ENCODE data around the gene IL1RN. TPM values are rescaled to one million over a fixed set of nuclear protein-coding genes. Genes with fewer than 3 reads are reported as not detected.

The IL1RN gene
- total and polyA plus RNA-seq, 2 of the 4 experiments (the other 2 are of a cell fraction) = not detected

DNA sequence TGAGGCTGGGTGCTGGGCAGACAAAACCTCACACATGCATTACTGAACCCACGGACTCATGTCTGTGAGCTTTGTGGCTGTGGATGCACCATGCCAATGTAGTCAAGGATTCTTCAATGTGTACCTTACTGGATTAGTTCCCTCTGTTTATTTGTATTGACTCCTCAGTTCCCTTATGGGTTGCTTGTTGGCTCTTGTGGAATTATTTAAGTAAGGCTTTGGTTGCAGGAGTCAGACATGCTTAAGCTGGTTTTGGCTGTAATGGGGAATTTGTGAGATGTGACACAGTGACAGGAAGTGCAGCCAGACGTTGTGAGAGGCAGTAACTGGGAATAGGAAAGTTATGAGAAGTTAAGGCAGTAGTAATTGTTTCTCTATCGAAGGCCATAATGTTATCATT lies 13.6 kb upstream of the IL1RN start:
- H3K36me3 ChIP-seq (ENCODE audit: control insufficient read depth, insufficient read depth, low read length) = no peaks in the 10 kb centered on the region
- H3K9me1 ChIP-seq (ENCODE audit: insufficient read depth, low read length) = no peaks in the 10 kb centered on the region
- no peak overlapping the region for H2AK5ac ChIP-seq (ENCODE audit: low read depth, low read length)
- ChIA-PET POLR2A (ENCODE audit: unreplicated experiment) (no interaction called here), CTCF (no interaction called here)
- no peak for TF ChIP-seq RCOR1 (IDR thresholded peaks at IDR 0.05; ENCODE audit: insufficient replicate concordance, low read length)
- no peak for TF ChIP-seq RAD21 (IDR thresholded peaks at IDR 0.05; ENCODE audit: low read length)
- TF ChIP-seq RFX5 (IDR thresholded peaks at IDR 0.05; ENCODE audit: low read depth, low read length) = no peak
- no peak for TF ChIP-seq MXI1 (IDR thresholded peaks at IDR 0.05; ENCODE audit: borderline replicate concordance, low read depth, low read length)
- TF ChIP-seq NFE2L2 (IDR thresholded peaks at IDR 0.05; ENCODE audit: low read depth, low read length) = no peak
- no peak for TF ChIP-seq FOS (IDR thresholded peaks at IDR 0.05; ENCODE audit: low read depth, low read length)
- TF ChIP-seq MAZ (IDR thresholded peaks at IDR 0.05; ENCODE audit: borderline replicate concordance, low read depth, low read length) = no peak
- TF ChIP-seq, protein P1, sequence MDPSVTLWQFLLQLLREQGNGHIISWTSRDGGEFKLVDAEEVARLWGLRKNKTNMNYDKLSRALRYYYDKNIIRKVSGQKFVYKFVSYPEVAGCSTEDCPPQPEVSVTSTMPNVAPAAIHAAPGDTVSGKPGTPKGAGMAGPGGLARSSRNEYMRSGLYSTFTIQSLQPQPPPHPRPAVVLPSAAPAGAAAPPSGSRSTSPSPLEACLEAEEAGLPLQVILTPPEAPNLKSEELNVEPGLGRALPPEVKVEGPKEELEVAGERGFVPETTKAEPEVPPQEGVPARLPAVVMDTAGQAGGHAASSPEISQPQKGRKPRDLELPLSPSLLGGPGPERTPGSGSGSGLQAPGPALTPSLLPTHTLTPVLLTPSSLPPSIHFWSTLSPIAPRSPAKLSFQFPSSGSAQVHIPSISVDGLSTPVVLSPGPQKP (IDR thresholded peaks at IDR 0.05; ENCODE audit: borderline replicate concordance, low read depth, low read length) = no peak
- TF ChIP-seq, protein P2, sequence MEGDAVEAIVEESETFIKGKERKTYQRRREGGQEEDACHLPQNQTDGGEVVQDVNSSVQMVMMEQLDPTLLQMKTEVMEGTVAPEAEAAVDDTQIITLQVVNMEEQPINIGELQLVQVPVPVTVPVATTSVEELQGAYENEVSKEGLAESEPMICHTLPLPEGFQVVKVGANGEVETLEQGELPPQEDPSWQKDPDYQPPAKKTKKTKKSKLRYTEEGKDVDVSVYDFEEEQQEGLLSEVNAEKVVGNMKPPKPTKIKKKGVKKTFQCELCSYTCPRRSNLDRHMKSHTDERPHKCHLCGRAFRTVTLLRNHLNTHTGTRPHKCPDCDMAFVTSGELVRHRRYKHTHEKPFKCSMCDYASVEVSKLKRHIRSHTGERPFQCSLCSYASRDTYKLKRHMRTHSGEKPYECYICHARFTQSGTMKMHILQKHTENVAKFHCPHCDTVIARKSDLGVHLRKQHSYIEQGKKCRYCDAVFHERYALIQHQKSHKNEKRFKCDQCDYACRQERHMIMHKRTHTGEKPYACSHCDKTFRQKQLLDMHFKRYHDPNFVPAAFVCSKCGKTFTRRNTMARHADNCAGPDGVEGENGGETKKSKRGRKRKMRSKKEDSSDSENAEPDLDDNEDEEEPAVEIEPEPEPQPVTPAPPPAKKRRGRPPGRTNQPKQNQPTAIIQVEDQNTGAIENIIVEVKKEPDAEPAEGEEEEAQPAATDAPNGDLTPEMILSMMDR (conservative IDR thresholded peaks at IDR 0.05; ENCODE audit: low read depth, low read length) = no peak
- no peak overlapping the region for H4K5ac ChIP-seq (ENCODE audit: low read depth, low read length)
- H3K56ac ChIP-seq (ENCODE audit: extremely low read depth, insufficient read depth, low read length) = no peak overlapping the region
- H3K27ac ChIP-seq (ENCODE audit: insufficient read depth, low read length) = no peak overlapping the region
- H2BK120ac ChIP-seq (ENCODE audit: low read depth, low read length) = no peak overlapping the region
- no peaks in the 10 kb centered on the region for H4K20me1 ChIP-seq (ENCODE audit: insufficient read depth, low read length)
- ATAC-seq (ENCODE audit: low read depth) = no peak
- no peak overlapping the region for H3K23ac ChIP-seq (ENCODE audit: low read depth, low read length)
- no peak overlapping the region for H2BK15ac ChIP-seq (ENCODE audit: low read depth, low read length)
- dilution Hi-C loops (cut with HindIII; ENCODE audit: low sequenced_read_pairs, unreplicated experiment) (no loop called here), intact Hi-C loops (cut with micrococcal nuclease) (no loop called here), in situ Hi-C loops (cut with MboI; ENCODE audit: low sequenced_read_pairs) (no loop called here)
- no peaks in the 10 kb centered on the region for H3K9me3 ChIP-seq (ENCODE audit: control insufficient read depth, insufficient read depth, low read length)
- H3K14ac ChIP-seq (replicated peaks; ENCODE audit: low read depth, low read length) = no peak overlapping the region
- no peak overlapping the region for H2BK5ac ChIP-seq (ENCODE audit: low read depth, low read length, poor library complexity, severe bottlenecking)
- H4K91ac ChIP-seq (ENCODE audit: insufficient read depth, low read depth, low read length) = no peak overlapping the region
- WGBS, 2 experiments (ENCODE audit: extremely low coverage in 2 of 2, insufficient read length in 1 of 2) = no CpG with 5 or more reads among the region's 3 CpGs
- H2AK9ac ChIP-seq (replicated peaks; ENCODE audit: low read depth, low read length, poor library complexity) = no peak overlapping the region
- no peak overlapping the region for H3K18ac ChIP-seq (ENCODE audit: low read depth, low read length)
- H4K8ac ChIP-seq (ENCODE audit: low read depth in 2 of 2, low read length in 2 of 2) = no peak overlapping the region
- H3K27me3 ChIP-seq (ENCODE audit: control insufficient read depth, insufficient read depth, low read length) = peaks cover 10% of the 10 kb centered on the region; the same call in 1 of the 2 replicates
- no peak overlapping the region for H2BK20ac ChIP-seq (ENCODE audit: low read depth, low read length)
- H3K9ac ChIP-seq (ENCODE audit: low read depth, low read length) = no peak overlapping the region
- no peaks in the 10 kb centered on the region for H3K4me1 ChIP-seq (ENCODE audit: control insufficient read depth, insufficient read depth, low read length)
- H2AFZ ChIP-seq (replicated peaks; ENCODE audit: low read length, poor library complexity) = no peak overlapping the region
- DNase-seq = no peak
- no peak overlapping the region for H3K4me3 ChIP-seq (ENCODE audit: insufficient read depth, low read depth, low read length)
- H3K79me1 ChIP-seq (ENCODE audit: low read depth in 1 of 2, low read length in 2 of 2) = no peaks in the 10 kb centered on the region
- H3K4me2 ChIP-seq (ENCODE audit: low read depth, low read length) = no peak overlapping the region
- no peak overlapping the region for H3K4ac ChIP-seq (ENCODE audit: low read depth, low read length)
- no TSS peak for BruUV-seq (replicated peaks)

Data from IMR-90 (cell line).